Measurements from ENCODE around the gene TFAP2D.

The TFAP2D gene

GRCh38 chr6:50819904-50820868, 106.9 kb downstream of the TFAP2D start:
- DNase-seq, result no peak

- DNase-seq, result no peak
Observed at GRCh38 chr6:50820869-50821264, 107.5 kb downstream of the TFAP2D start.

- DNase-seq, result no peak
Observed at GRCh38 chr6:50821441-50822077, 108.2 kb downstream of the TFAP2D start.

GRCh38 chr6:50822078-50822476, 108.8 kb downstream of the TFAP2D start:
- DNase-seq, result no peak
